HG03066 (cell line): ENCODE measurements around the gene SSX3.
"Not testable (repeated sequence)": the region's sequence is repeated elsewhere in the genome, so short reads cannot be mapped to it uniquely, and the experiment has no call there.

Experiments used
- ATAC-seq: cut with Tn5 transposase; IDR thresholded peaks from one replicate; pipeline ENCODE4 v1.9.1; 2021; ENCODE audit warnings: low read depth; ENCODE audit not compliant: unreplicated experiment

Gene SSX3, protein sequence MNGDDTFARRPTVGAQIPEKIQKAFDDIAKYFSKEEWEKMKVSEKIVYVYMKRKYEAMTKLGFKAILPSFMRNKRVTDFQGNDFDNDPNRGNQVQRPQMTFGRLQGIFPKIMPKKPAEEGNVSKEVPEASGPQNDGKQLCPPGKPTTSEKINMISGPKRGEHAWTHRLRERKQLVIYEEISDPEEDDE

DNA sequence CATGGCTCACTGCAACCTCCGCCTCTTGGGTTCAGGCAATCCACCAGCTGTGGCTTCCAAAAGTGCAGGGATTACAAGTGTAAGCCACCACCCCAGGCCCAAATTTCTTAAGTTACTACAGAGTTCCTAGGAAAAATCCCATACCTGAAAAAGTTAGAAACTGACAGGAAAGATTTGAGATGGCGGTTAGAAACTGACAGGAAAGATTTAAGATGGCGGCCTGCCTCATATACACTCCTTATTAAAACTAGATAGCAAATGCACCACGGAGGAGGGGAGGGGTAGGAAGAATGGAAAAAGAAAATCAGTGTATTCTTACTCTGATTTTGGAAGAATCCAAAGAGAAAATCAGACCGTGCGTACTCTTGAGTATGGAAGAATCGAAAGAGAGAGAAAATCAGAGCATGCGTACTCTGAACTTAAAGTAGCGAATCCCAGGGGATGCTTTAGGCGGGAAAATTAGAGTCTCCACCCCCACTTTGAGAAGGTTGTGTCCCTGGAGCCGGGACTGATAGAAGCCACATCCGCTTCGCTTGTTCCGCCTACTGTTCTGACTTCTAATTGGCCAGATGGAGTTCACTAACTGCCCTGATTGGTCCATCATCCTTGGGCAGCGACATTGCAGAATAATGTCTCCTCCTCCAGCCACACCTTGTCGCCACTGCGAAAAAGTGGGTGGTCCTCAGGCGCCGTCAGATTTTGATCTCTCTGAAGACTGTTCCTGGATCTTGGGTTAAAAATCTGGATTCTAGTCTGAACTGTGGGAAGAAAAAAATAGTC is at the start of gene SSX3:
Gene SSX3 (minus strand): TSS at position 389 of the 780 bp plus-strand sequence. CDS start 1,454 bp downstream, outside the sequence.
- not testable (repeated sequence) for ATAC-seq

DNA sequence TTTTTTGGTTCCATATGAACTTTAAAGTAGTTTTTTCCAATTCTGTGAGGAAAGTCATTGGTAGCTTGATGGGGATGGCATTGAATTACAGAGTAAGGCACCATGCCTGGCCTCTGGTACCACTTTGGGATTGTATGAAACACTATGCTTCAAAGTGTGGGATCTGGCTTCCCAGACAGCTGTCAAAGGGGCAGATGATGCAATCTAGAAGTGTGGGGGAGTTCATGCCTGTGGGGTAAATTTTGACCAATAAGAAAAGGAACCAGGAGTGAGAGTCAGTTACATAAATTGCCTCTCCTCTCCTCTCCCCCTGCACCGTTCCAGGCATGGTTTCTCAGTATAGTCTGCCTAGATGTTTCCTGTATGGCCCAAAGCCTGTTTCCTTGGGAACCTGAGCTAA is 41.3 kb upstream of the SSX3 start:
- not testable (repeated sequence) for ATAC-seq

DNA sequence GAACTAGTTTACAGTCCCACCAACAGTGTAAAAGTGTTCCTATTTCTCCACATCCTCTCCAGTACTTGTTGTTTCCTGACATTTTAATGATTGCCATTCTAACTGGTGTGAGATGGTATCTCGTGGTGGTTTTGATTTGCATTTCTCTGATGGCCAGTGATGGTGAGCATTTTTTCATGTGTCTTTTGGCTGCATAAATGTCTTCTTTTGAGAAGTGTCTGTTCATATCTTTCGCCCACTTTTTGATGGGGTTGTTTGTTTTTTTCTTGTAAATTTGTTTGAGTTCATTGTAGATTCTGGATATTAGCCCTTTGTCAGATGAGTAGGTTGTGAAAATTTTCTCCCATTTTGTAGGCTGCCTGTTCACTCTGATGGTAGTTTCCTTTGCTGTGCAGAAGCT is 40.4 kb upstream of the SSX3 start:
- ATAC-seq = not testable (repeated sequence)

DNA sequence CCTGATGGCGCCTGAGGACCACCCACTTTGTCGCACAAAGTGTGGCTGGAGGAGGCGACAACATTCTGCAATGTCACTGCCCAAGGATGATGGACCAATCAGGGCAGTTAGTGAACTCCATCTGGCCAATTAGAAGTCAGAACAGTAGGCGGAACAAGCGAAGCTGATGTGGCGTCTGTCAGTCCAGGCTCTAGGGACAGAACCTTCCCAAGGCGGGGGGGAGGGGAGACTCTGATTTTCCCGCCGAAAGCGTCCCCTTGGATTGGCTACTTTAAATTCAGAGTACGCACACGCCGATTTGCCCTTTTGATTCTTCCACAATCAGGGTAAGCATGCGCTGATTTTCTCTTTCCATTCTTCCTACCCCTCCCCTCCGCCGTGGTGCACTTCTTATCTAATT is 26.7 kb upstream of the SSX3 start, which contains the start of gene SSX4:
Gene SSX4 (plus strand): TSS at position 301 of the 400 bp plus-strand sequence. CDS start 515 bp downstream, outside the sequence.
- not testable (repeated sequence) for ATAC-seq

DNA sequence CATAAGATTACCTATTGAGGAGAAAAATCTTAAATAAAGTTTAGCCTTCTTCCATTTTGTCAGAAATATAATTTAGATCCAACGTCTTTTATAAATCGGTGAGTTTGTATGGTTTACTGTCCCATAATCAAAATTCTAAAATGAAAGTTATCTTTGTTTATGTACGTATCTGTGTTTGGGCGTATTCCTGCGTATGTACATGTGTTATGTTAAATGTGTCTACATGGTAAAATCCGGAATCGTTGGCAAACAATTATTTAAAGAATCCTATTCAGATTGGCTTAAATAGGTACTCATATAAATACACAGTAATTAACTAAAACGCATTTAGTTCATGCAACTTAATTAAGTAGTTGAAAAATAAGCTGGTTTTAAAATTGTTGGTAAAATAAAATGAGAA is 13.9 kb upstream of the SSX3 start:
- not testable (repeated sequence) for ATAC-seq

DNA sequence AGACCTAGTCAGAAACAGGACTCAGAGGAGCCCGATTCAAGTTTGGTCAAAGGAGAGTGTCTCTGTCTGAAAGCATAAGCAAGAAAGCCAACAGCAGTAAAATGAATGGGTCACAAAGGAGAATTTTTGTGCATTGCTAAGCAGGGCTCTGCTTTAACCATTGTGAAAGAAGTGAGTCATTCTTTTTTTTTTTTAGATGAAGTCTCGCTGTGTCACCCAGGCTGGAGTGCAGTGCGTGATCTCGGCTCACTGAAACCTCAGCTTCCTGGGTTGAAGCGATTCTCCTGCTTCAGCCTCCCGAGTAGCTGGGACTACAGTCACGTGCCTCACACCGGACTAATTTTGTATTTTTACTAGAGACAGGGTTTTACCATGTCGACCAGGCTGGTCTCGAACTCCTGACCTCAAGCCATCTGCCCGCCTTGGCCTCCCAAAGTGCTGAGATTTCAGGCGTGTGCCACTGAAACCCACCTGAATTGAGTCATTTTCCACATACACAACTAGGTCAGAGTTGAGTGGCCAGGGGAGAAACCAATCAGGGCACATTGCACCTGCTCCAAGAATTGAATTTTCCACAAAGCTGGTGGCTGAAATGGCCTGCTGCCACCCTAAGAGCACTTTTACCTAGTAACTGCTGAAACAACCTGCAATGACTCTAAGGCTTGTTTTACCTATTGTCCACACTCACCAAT is 11.4 kb upstream of the SSX3 start:
- not testable (repeated sequence) for ATAC-seq

DNA sequence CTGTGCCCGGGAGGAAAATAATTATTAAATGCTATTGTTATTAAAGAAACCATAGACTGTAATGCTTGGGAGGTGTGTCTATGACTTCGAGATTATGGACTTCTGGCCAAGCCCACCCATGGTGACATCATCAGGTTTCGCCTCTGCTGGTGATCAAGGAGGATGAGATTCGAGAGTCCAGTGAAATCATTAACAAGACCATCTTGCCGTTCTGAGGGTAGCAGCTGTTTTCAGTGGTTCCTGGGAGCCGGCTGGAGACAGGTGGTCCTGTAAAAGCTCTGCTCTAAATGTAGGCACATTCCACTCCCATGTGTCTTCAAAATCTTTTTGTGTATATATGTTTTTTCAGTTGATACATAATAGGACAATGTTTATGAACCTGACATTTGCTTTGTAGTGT is 2.8 kb upstream of the SSX3 start:
- ATAC-seq = not testable (repeated sequence)

DNA sequence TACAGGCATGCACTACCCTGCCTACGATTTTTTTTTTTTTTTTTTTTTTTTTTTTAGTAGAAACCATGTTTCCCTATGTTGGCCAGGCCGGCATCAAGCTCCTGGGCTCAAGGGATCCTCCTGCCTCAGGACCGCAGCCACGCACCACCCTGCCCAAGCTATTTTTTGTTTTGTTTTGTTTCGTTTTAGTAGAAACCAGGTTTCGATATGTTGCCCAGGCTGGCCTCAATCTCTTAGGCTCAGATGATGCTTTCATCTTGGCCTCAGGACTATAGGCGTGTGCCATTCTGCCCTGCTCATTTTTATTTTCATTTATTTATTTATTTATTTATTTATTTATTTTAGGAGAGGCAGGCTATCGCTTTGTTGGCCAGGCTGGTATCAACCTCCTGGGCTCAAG is 1.2 kb upstream of the SSX3 start:
- no peak for ATAC-seq

DNA sequence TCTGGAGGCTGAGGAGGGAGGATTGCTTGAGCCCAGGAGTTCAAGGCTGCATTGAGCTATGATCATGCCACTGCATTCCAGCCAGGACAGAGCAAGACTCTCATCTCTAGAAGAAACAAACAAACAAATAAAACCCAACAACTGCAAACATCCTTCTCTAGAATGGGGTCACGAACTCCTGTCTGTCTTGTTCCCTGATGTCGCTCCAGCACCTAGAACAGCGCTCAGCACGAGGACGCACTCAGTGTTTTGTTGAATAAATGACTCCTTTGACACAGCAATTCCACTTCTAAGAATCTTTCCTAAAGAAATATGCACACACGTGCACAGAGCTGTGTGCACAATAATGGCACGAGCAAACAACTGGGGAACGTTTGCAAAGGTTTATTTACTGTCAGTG is 10.4 kb downstream of the SSX3 start:
- ATAC-seq = not testable (repeated sequence)

DNA sequence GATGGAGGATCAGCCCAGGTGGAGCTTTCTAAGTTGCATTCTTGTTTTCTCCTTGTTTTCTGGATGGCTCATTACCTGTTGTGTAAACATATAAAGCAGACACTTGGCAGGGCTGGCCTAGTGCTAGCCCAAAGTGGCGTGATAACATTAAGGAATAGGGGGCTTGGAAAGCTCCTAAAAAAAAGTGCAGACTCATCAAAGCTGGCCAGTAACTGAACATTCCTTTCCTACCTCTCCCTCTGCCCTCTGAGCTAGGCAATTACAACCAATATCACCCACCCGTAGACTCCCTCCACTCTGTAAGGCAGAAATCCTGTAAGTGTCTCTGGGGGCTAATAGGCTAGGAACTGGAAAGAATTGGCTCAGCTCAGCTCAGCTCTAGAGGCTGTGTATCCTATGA is 42.5 kb downstream of the SSX3 start:
- not testable (repeated sequence) for ATAC-seq

DNA sequence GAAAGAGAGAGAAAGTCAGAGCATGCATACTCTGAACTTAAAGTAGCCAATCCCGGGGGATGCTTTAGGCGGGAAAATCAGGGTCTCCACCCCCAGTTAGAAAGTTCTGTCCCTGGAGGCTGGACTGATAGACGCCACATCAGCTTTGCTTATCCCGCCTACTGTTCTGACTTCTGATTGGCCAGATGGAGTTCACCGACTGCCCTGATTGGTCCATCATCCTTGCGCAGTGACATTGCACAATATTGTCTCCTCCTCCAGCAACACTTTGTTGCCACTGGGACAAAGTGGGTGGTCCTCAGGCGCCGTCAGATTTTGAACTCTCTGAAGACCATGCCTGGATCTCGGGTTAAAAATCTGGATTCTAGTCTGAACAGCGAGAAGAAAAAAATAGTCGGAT is 50.3 kb downstream of the SSX3 start:
- no peak for ATAC-seq
